Effector memory CD8-positive, alpha-beta T cell (primary cell): ENCODE results near the gene COL9A1.

Source experiments
- ATAC-seq: fragments of 150-1000 bp; cut with Tn5 transposase; replicated peaks from 2 replicates; pipeline ENCODE4 v1.10.0; 2021; ENCODE audit warnings: mild to moderate bottlenecking, moderate library complexity
- DNase-seq, 3 experiments: peaks; one replicate each; pipeline ENCODE4 v3.0.0; 2021
- H3K27ac Mint-ChIP-seq, 2 donors: one replicate each; pipeline ENCODE4 v1.8.0; 2022; ENCODE audit warnings: mild to moderate bottlenecking in 2 of 2, mixed read lengths in 2 of 2, moderate library complexity in 2 of 2
- H3K27me3 Mint-ChIP-seq, 2 donors: one replicate each; pipeline ENCODE4 v1.8.0; 2022; ENCODE audit warnings: mixed read lengths in 2 of 2
- H3K36me3 Mint-ChIP-seq: one replicate; pipeline ENCODE4 v1.8.0; 2022; ENCODE audit warnings: mild to moderate bottlenecking, moderate library complexity, mixed read lengths; ENCODE audit not compliant: insufficient read depth
- H3K4me1 Mint-ChIP-seq, 2 donors: one replicate each; pipeline ENCODE4 v1.8.0; 2022; ENCODE audit warnings: low read depth in 2 of 2, mixed read lengths in 2 of 2
- H3K4me3 Mint-ChIP-seq, 2 donors: one replicate each; pipeline ENCODE4 v1.8.0; 2022; ENCODE audit warnings: mild to moderate bottlenecking in 2 of 2, mixed read lengths in 2 of 2, moderate library complexity in 2 of 2
- H3K9me3 Mint-ChIP-seq, 2 donors: one replicate each; pipeline ENCODE4 v1.8.0; 2022; ENCODE audit warnings: mixed read lengths in 2 of 2

COL9A1 gene

DNA sequence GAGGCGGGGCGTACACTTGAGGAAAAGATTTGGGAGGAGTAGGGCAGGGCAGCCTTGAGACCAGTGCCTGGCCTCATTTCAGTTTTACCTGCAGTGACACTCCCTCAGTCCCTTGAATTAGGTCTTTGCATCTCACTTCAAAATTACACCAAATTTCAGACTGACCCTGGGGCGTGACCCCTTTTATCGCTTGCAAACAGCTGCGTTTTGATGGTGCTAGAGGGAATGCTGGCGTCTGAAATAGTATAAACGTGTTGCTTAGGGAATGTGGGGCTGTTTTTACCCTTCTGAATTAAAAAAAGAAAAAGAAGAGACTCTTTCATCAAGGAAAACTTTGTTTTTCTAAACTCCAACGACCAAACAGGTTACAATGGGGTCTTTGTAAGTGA lies 21.0 kb downstream of the COL9A1 start:
- no peak overlapping the region for H3K4me3 Mint-ChIP-seq
- H3K27ac Mint-ChIP-seq, result no peak overlapping the region
- H3K4me1 Mint-ChIP-seq, result no peaks in the 10 kb centered on the region
- no peaks in the 10 kb centered on the region for H3K9me3 Mint-ChIP-seq
- peaks cover 40 to 42% of the 10 kb centered on the region in 2 donors for H3K27me3 Mint-ChIP-seq
- H3K36me3 Mint-ChIP-seq, result peaks cover 2% of the 10 kb centered on the region
- DNase-seq (no peak), ATAC-seq (no peak)

DNA sequence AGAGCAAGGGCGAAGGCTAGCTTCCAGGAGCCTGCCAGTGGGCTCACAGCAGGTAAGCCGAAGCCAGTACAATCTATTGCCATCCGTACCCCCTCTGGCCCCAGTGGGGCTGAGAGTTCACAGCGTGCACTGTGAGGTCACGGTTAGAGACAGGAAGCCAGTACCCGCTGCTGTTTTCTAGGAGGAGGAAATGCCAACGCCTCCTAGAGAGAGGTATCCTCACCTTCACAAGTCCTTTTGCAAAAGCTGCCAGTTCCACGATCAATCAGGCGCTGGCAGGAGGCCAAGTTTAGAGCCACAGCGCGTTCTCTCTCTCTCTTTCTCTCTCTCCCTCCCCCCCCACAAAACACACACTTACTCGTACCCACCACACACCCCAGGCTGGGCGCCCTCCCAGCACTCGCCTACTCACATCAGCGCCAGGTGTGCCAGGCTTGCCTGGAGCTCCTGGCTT lies 22.5 kb downstream of the COL9A1 start:
- H3K36me3 Mint-ChIP-seq, result peaks cover 2% of the 10 kb centered on the region
- no peaks in the 10 kb centered on the region for H3K9me3 Mint-ChIP-seq
- no peaks in the 10 kb centered on the region for H3K4me1 Mint-ChIP-seq
- peaks cover 40 to 42% of the 10 kb centered on the region in 2 donors for H3K27me3 Mint-ChIP-seq
- no peak overlapping the region for H3K27ac Mint-ChIP-seq
- H3K4me3 Mint-ChIP-seq, result no peak overlapping the region
- ATAC-seq, result no peak
- DNase-seq, result no peak

DNA sequence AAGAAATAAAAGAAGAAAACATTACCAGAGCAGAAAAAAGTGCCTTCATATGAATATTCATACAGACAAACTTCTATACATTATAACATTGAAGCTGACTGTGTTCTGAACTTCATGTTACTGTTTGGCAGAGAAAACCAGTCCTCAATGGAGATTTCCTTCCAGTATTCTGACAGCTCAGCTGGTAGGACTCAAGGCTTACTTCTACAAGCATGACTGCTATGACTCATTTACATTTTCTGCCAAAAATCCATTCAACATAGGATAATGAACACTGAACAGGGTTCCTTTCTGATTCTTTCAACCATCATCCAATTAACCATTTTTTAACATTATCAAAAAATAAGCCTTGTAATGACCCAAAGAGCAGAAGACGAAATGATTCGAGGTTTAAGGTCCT lies 25.4 kb downstream of the COL9A1 start:
- H3K4me3 Mint-ChIP-seq, result no peak overlapping the region
- ATAC-seq (no peak), DNase-seq (no peak)
- H3K27me3 Mint-ChIP-seq, result peaks cover 21 to 30% of the 10 kb centered on the region in 2 donors
- no peaks in the 10 kb centered on the region for H3K9me3 Mint-ChIP-seq
- no peak overlapping the region for H3K27ac Mint-ChIP-seq
- H3K36me3 Mint-ChIP-seq, result peaks cover 2% of the 10 kb centered on the region
- H3K4me1 Mint-ChIP-seq, result no peaks in the 10 kb centered on the region

DNA sequence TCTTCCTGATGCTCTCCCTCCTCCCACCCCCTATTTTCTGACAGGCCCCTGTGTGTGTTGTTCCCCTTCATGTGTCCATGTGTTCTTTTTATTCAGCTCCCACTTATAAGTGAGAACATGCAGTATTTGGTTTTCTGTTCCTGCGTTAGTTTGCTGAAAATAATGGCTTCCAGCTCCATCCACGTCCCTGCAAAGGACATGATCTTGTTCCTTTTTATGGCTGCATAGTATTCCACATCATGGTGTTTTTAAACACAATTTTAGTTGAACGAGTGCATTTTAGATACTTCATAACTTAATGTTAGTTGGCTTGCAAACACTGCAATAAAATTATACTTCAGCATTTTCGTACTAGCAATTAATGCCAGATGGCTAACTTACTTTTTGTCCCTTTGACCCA lies 28.5 kb downstream of the COL9A1 start:
- Mint-ChIP-seq H3K4me1 (no peaks in the 10 kb centered on the region), H3K4me3 (no peak overlapping the region), H3K9me3 (no peaks in the 10 kb centered on the region), H3K36me3 (no peaks in the 10 kb centered on the region), H3K27ac (no peak overlapping the region), H3K27me3 (peaks cover 0 to 7% of the 10 kb centered on the region in 2 donors)
- DNase-seq (no peak), ATAC-seq (no peak)

DNA sequence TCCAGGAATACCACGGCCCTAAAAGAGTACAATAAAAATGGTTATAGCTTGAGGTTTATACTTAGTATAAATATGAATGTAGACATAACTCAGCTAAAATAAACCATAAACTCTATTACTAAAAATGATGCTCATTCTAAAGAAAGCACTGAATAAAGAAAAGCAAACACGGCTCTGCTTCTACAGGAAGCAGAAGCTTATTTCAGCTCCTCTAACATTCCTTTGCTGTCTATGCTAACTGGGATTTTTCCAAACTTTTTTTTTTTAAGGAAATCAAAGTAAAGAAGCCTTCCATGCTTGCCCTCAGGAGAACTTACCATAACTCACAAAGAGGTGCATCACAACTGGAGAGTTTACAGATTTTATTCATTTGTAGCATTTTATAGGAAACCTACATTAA lies 30.8 kb downstream of the COL9A1 start:
- no peaks in the 10 kb centered on the region for H3K4me1 Mint-ChIP-seq
- H3K36me3 Mint-ChIP-seq, result no peaks in the 10 kb centered on the region
- H3K27me3 Mint-ChIP-seq, result peaks cover 0 to 14% of the 10 kb centered on the region in 2 donors

DNA sequence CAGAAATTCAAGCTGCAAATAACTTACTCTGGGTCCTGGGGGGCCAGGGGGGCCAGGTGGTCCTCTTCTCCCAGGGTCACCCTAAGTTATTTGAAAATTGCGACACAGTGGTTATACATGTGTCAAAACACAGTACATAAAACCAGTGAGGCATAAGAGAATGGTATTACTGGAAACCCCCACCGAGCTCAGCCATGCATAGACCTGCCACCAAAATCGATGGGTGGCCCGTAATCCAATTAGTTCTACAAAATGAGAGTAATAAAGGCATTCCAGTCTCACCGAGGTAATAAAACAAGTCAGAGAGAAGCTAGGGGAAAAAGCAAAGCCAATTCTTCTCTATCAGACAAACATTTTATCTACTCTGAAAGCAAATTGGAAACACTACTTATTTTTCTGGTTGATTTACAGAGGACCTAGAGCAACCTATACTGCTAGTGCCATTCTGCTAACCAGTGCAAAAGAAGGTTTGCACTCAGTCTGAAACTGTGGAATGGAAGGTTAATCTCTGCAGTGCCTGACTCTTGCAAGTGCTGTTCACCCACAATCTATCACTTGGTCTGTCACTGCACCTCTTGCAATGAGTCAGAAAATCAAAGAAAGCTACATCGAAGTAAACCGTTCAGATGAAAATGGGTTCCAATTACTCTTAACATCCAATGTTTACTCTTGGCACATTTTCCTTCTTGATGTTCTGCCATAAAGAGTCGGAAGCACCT lies 32.4 kb downstream of the COL9A1 start:
- no peak overlapping the region for H3K27ac Mint-ChIP-seq
- ATAC-seq (no peak), DNase-seq (no peak)
- H3K27me3 Mint-ChIP-seq, result peaks cover 0 to 19% of the 10 kb centered on the region in 2 donors
- H3K9me3 Mint-ChIP-seq, result no peaks in the 10 kb centered on the region
- H3K4me1 Mint-ChIP-seq, result no peaks in the 10 kb centered on the region
- no peaks in the 10 kb centered on the region for H3K36me3 Mint-ChIP-seq
- H3K4me3 Mint-ChIP-seq, result no peak overlapping the region

More for the DNA sequence above, 30.8 kb downstream of the COL9A1 start:
- DNase-seq, result no peak
- H3K9me3 Mint-ChIP-seq, result no peaks in the 10 kb centered on the region
- no peak overlapping the region for H3K4me3 Mint-ChIP-seq
- no peak for ATAC-seq
- no peak overlapping the region for H3K27ac Mint-ChIP-seq

DNA sequence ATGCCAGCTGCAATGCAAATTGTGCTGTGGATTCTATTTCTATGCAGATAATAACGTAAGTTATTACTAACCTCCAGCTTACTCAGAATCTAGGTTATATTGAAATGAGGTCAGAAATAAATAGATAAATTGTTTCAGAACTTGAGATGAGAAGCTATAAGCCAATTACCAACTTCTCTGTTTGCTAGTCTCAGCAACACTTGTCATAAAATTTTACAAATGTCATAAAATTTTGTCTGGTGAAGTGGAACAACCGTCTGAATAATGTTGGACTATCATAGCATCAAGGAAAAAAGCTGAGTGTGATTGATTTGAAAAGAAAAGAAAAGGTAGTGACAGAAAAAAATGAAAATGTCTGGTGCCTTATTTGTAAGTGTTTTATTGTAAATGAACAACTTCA lies 36.7 kb downstream of the COL9A1 start:
- H3K27ac Mint-ChIP-seq, result no peak overlapping the region
- ATAC-seq, result no peak
- no peaks in the 10 kb centered on the region for H3K36me3 Mint-ChIP-seq
- DNase-seq, result no peak
- H3K9me3 Mint-ChIP-seq, result no peaks in the 10 kb centered on the region
- no peak overlapping the region for H3K4me3 Mint-ChIP-seq
- peaks cover 0 to 19% of the 10 kb centered on the region in 2 donors for H3K27me3 Mint-ChIP-seq
- H3K4me1 Mint-ChIP-seq, result no peaks in the 10 kb centered on the region

DNA sequence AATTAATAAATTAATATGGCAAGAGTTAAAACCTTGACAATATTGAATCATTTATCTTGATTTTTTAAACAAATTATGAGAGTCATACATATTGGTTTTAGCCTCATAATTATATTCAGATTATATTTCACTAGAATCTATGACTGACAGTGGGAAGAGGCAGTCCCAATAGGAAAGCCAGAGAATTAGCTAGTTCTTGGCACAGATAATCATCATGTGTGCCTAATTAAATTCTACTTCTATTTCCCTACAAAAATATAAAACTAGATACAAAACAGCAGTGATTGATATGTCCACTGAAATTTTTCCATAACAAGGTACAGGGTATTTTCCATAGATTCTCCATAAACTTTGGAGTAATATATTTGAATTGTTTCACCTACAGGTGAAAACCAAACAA lies 38.6 kb downstream of the COL9A1 start:
- Mint-ChIP-seq H3K4me1 (no peaks in the 10 kb centered on the region), H3K27me3 (peaks cover 0 to 19% of the 10 kb centered on the region in 2 donors), H3K4me3 (no peak overlapping the region), H3K36me3 (peaks cover 3% of the 10 kb centered on the region), H3K9me3 (no peaks in the 10 kb centered on the region), H3K27ac (no peak overlapping the region)
- DNase-seq (no peak), ATAC-seq (no peak)

DNA sequence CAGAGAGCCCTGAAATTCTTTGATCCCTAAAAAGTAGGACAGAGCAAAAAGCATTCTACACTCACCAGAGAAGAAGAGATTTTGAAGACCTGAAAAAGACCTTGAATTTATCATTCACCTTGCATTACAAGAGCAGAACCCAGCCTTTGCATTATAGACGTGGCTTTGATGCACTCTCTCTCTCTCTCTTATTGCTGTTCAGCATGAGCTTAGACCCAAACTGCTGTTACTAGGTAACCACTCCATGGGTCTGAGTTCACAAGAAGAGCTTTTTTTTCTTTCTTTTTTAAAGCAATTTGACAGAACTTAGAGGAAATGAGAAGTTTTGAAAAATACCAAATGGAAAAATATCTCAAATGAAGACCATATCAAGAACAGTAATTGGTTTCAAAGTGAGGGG lies 44.4 kb downstream of the COL9A1 start:
- Mint-ChIP-seq H3K36me3 (peaks cover 3% of the 10 kb centered on the region), H3K9me3 (no peaks in the 10 kb centered on the region)
- no peak for ATAC-seq

DNA sequence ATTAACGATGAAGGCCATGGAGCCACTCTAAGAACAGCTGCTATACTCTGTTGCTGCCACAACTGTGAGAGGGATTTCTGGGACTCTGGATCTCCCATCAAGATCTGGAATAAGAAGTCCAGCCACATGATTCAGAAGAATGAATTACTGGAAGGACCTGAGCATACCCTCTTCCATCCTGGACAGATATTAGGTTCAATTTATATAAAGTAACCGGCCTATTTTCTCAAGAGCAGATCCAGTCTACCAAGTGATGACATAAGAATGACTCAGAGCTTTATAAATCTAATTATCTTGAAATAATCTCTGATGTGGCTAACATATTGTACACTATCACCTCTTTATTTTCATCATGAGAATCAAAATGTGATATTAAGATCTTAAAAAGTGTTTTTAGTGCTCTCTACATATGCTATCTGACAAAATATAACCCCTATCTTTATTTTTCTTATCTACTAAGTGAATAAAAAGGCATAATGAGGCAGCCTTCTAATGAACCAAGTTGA lies 45.1 kb downstream of the COL9A1 start:
- no peak for ATAC-seq
- DNase-seq, result no peak
- Mint-ChIP-seq H3K9me3 (no peaks in the 10 kb centered on the region), H3K27ac (no peak overlapping the region), H3K4me1 (no peaks in the 10 kb centered on the region), H3K4me3 (no peak overlapping the region), H3K36me3 (peaks cover 3% of the 10 kb centered on the region), H3K27me3 (no peaks in the 10 kb centered on the region)

More for the DNA sequence above, 44.4 kb downstream of the COL9A1 start:
- Mint-ChIP-seq H3K4me3 (no peak overlapping the region), H3K27ac (no peak overlapping the region), H3K4me1 (no peaks in the 10 kb centered on the region), H3K27me3 (no peaks in the 10 kb centered on the region)
- no peak for DNase-seq

DNA sequence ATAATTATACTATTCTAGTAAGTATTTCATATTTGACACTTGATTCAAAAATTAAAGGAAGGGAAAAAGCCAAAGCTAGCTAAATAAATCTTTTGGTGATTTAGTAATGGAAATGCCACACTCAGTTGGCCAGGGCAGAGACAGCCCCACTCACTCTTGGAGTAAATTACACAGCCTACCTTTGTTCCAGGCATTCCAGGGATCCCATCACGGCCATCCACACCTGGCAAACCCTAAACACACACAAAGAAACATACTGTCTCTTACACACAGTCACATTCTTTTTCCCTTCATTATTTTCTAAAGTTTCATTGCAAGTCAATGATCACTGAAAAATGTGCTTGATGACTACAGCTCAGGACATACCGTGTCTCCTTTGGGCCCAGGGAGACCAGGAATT lies 48.1 kb downstream of the COL9A1 start:
- ATAC-seq (no peak), DNase-seq (no peak)
- Mint-ChIP-seq H3K4me3 (no peak overlapping the region), H3K9me3 (no peaks in the 10 kb centered on the region), H3K27ac (no peak overlapping the region), H3K4me1 (no peaks in the 10 kb centered on the region), H3K27me3 (peaks cover 0 to 6% of the 10 kb centered on the region in 2 donors), H3K36me3 (peaks cover 2% of the 10 kb centered on the region)

DNA sequence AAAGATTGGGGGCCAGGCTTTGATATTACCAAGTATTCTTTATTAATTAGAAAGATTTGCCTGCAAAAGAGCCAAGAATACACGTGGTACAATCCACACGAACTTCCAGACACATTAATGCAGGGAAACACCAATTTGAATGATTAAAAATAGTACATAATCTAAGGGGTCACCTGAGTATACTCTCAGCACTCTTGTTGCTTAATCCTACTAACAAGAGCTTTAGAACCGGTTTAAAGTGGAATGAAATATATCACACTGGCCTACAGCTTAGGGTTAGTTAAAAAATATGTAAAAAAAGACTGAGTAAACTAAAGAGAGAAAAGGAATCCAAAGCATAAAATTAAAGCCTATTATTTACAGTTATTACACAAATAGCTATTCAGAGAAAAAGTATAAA lies 49.0 kb downstream of the COL9A1 start:
- no peak for DNase-seq
- H3K36me3 Mint-ChIP-seq, result no peaks in the 10 kb centered on the region
- no peak overlapping the region for H3K27ac Mint-ChIP-seq
- H3K4me3 Mint-ChIP-seq, result no peak overlapping the region
- no peaks in the 10 kb centered on the region for H3K4me1 Mint-ChIP-seq
- H3K9me3 Mint-ChIP-seq, result no peaks in the 10 kb centered on the region
- no peak for ATAC-seq
- H3K27me3 Mint-ChIP-seq, result peaks cover 0 to 7% of the 10 kb centered on the region in 2 donors

DNA sequence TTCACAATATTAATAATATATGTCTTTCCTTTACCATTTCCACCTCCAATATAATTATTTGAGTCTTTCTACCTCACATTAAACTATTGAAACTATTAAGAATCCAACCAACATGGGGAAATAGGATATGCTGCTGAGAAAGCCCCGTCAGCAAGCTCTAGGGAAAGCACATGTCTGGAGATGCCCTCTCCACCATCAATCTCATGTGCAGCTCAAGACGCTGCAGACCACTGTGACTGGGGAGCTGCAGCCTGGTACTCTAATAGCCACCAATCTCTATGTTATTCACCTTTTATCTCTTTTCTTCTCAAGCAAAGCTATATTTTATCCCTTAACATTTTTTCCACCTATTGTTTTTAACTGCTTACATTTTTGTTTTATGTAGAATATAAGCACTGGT lies 50.3 kb downstream of the COL9A1 start:
- no peak overlapping the region for H3K27ac Mint-ChIP-seq
- H3K9me3 Mint-ChIP-seq, result no peaks in the 10 kb centered on the region
- H3K36me3 Mint-ChIP-seq, result no peaks in the 10 kb centered on the region
- DNase-seq (no peak), ATAC-seq (no peak)
- no peaks in the 10 kb centered on the region for H3K4me1 Mint-ChIP-seq
- H3K4me3 Mint-ChIP-seq, result no peak overlapping the region
- H3K27me3 Mint-ChIP-seq, result peaks cover 0 to 19% of the 10 kb centered on the region in 2 donors

DNA sequence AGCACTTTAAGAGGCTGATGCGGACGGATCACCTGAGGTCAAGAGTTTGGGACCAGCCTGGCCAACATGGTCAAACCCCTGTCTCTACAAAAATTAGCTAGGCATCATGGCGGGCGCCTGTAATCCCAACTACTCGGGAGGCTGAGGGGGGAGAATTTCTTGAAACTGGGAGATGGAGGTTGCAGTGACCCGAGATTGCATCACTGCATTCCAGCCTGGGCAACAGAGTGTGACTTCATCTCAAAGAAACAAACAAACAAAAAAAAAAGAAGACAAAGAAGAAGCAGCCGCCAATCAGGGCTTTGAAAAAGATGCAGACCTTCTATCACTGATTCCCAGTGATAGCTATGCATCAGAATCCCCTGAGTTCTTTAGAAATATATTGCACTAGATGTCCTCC lies 56.8 kb downstream of the COL9A1 start:
- Mint-ChIP-seq H3K27ac (no peak overlapping the region), H3K9me3 (no peaks in the 10 kb centered on the region), H3K27me3 (peaks cover 0 to 13% of the 10 kb centered on the region in 2 donors), H3K4me3 (no peak overlapping the region), H3K4me1 (no peaks in the 10 kb centered on the region), H3K36me3 (no peaks in the 10 kb centered on the region)
- DNase-seq (no peak), ATAC-seq (no peak)
